ENCODE measurements around the gene ITGAX. TPM values are rescaled to one million over a fixed set of nuclear protein-coding genes. Genes with fewer than 3 reads are reported as not detected.

Gene ITGAX
- total and polyA plus RNA-seq, 7 donors = 0.60 to 7.6 (median 1.8) TPM

GRCh38 chr16:31330553-31330890 is 24.5 kb upstream of the ITGAX start:
- intact Hi-C loops (cut with DNase I) = no loop called here
- Histone ChIP-seq H3K27ac (no peak overlapping the region), H3K9me3 (no peaks in the 10 kb centered on the region), H3K4me1 (peaks cover 0 to 6% (median 2%) of the 10 kb centered on the region in 4 donors), H3K4me3 (no peak overlapping the region), H3K27me3 (peaks cover 2 to 72% (median 42%) of the 10 kb centered on the region in 3 donors), H3K36me3 (no peaks in the 10 kb centered on the region)
- DNase-seq = no peak
- TF ChIP-seq POLR2A (IDR thresholded peaks at IDR 0.05) = no peak
- TF ChIP-seq EP300 (IDR thresholded peaks at IDR 0.05) = no peak
- no peak for TF ChIP-seq POLR2AphosphoS5 (IDR thresholded peaks at IDR 0.05)
- TF ChIP-seq CTCF (IDR thresholded peaks at IDR 0.05) = no peak
- WGBS, 2 donors = 39 to 67% methylated on average over 8 of the region's 8 CpGs

- peak; percentile 40 for DNase-seq
- Histone ChIP-seq H3K27ac (no peak overlapping the region), H3K4me1 (peaks cover 0 to 6% (median 2%) of the 10 kb centered on the region in 4 donors), H3K36me3 (no peaks in the 10 kb centered on the region), H3K27me3 (peaks cover 2 to 79% (median 42%) of the 10 kb centered on the region in 3 donors), H3K9me3 (no peaks in the 10 kb centered on the region), H3K4me3 (peak overlapping the region in 3 of 4 donors; percentile 23 to 38 (median 29))
- WGBS, 2 donors = 3 to 8% methylated on average over 46 of the region's 46 CpGs
- TF ChIP-seq POLR2A (IDR thresholded peaks at IDR 0.05) (no peak), EP300 (IDR thresholded peaks at IDR 0.05) (no peak), CTCF (IDR thresholded peaks at IDR 0.05) (no peak), POLR2AphosphoS5 (IDR thresholded peaks at IDR 0.05) (no peak)
- intact Hi-C loops (cut with DNase I) = no loop called here
These were observed 23.7 kb upstream of the ITGAX start for GRCh38 chr16:31331141-31331764.

- Histone ChIP-seq H3K9me3 (no peaks in the 10 kb centered on the region), H3K36me3 (no peaks in the 10 kb centered on the region), H3K27me3 (peaks cover 2 to 84% (median 42%) of the 10 kb centered on the region in 3 donors), H3K4me3 (no peak overlapping the region), H3K4me1 (peaks cover 0 to 6% (median 2%) of the 10 kb centered on the region in 4 donors), H3K27ac (no peak overlapping the region)
- intact Hi-C loops (cut with DNase I) = no loop called here
- peak; percentile 17 for DNase-seq
- WGBS, 2 donors = 83 to 88% methylated on average over 23 of the region's 23 CpGs
- TF ChIP-seq POLR2A (IDR thresholded peaks at IDR 0.05) = no peak
- no peak for TF ChIP-seq POLR2AphosphoS5 (IDR thresholded peaks at IDR 0.05)
- no peak for TF ChIP-seq EP300 (IDR thresholded peaks at IDR 0.05)
- TF ChIP-seq CTCF (IDR thresholded peaks at IDR 0.05) = no peak
These were observed 23.1 kb upstream of the ITGAX start for GRCh38 chr16:31331807-31332301.

GRCh38 chr16:31332544-31332943 is 22.4 kb upstream of the ITGAX start:
- peaks cover 7 to 91% (median 42%) of the 10 kb centered on the region in 3 donors for H3K27me3 ChIP-seq
- no peak overlapping the region for H3K27ac ChIP-seq
- DNase-seq = no peak
- no peaks in the 10 kb centered on the region for H3K9me3 ChIP-seq
- intact Hi-C loops (cut with DNase I) = no loop called here
- TF ChIP-seq POLR2AphosphoS5 (IDR thresholded peaks at IDR 0.05) = no peak
- TF ChIP-seq CTCF (IDR thresholded peaks at IDR 0.05) = no peak
- TF ChIP-seq POLR2A (IDR thresholded peaks at IDR 0.05) = no peak
- TF ChIP-seq EP300 (IDR thresholded peaks at IDR 0.05) = no peak
- H3K4me1 ChIP-seq = peaks cover 0 to 6% (median 2%) of the 10 kb centered on the region in 4 donors
- H3K36me3 ChIP-seq = no peaks in the 10 kb centered on the region
- WGBS, 2 donors = 95 to 96% methylated on average over 4 of the region's 4 CpGs
- H3K4me3 ChIP-seq = no peak overlapping the region

Measured in sigmoid colon (tissue), 7 donors.